ENCODE results near the gene ENPP6.
"Not testable (repeated sequence)": the region's sequence is repeated elsewhere in the genome, so short reads cannot be mapped to it uniquely, and the experiment has no call there.

Gene ENPP6

GRCh38 chr4:184146951-184147350, 70.7 kb downstream of the ENPP6 start:
- DNase-seq, result no peak

- no peak for DNase-seq
Observed at GRCh38 chr4:184145596-184145995, 72.1 kb downstream of the ENPP6 start.

GRCh38 chr4:184143770-184144564, 73.7 kb downstream of the ENPP6 start:
- DNase-seq, result no peak

GRCh38 chr4:184142121-184143000, 75.3 kb downstream of the ENPP6 start:
- no peak for DNase-seq

GRCh38 chr4:184140901-184141300, 76.8 kb downstream of the ENPP6 start:
- not testable (repeated sequence) for DNase-seq

GRCh38 chr4:184136525-184136924, 81.1 kb downstream of the ENPP6 start:
- no peak for DNase-seq

GRCh38 chr4:184126800-184127199, 90.9 kb downstream of the ENPP6 start:
- DNase-seq, result no peak

- DNase-seq, result no peak
Observed at GRCh38 chr4:184122631-184123408, 94.9 kb downstream of the ENPP6 start.

GRCh38 chr4:184120549-184121127, 97.0 kb downstream of the ENPP6 start:
- no peak for DNase-seq

- DNase-seq, result no peak
Observed at GRCh38 chr4:184117662-184118199, 99.9 kb downstream of the ENPP6 start.

GRCh38 chr4:184115399-184115798, 102.3 kb downstream of the ENPP6 start:
- no peak for DNase-seq

- DNase-seq, result no peak
Observed at GRCh38 chr4:184114431-184114830, 103.2 kb downstream of the ENPP6 start.

- DNase-seq, result no peak
Observed at GRCh38 chr4:184112006-184112550, 105.6 kb downstream of the ENPP6 start.

- DNase-seq, result no peak
Observed at GRCh38 chr4:184111233-184111832, 106.3 kb downstream of the ENPP6 start.

- DNase-seq, result no peak
Observed at GRCh38 chr4:184110452-184111224, 107.0 kb downstream of the ENPP6 start.

- DNase-seq, result no peak
Observed at GRCh38 chr4:184108006-184108501, 109.6 kb downstream of the ENPP6 start.

- DNase-seq, result no peak
Observed at GRCh38 chr4:184104419-184105101, 113.1 kb downstream of the ENPP6 start.

- no peak for DNase-seq
Observed at GRCh38 chr4:184103527-184104264, 114.0 kb downstream of the ENPP6 start.

GRCh38 chr4:184102927-184103326, 114.7 kb downstream of the ENPP6 start:
- DNase-seq, result no peak
